ENCODE results near the gene NACC1. TPM values are rescaled to one million over a fixed set of nuclear protein-coding genes. Genes with fewer than 3 reads are reported as not detected.

The NACC1 gene
- total and polyA plus RNA-seq, 2 of the 13 experiments (the other 11 are each of a cell fraction or from before 2014, with no cell fraction given) = 31.8 to 42.3 TPM

DNA sequence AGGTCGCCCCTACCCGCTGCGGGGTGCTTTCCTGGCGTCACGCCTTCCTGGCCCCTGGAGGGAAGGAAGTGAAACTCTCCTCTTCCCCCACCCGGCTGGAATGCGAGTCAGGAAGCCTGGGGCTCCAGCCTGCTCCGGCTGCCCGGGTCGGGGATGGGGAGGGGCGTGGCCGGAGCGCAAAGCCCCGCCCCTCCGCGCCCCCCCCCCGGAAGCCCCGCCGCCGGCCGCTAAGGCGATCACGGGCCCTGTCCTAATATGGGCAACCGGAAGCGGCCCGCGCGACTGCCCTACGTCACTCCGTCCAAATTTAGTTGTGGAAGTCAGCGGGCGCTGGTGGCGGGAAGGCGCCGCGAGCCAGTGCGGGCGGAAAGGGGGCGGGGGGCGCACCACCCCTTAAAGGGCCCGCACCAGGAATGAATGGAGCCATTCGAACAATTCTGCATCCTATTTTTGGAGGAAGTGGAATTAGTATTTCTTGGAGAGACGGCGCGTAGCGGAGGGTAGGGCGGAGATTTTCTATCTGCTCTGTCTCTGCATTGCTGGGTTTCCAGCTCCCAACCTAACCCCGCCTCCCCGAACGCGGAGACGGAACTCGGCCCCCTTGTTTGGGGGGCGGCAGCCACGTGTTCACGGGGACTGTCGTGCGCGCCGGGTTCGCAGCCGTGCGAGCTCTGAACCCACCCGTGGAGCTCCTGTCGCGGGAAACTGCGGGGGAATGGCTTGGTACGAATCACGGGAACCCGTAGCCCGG, 33.7 kb downstream of the NACC1 start (continued):
- TF ChIP-seq ISL2 (CRISPR knock-in tag; IDR thresholded peaks at IDR 0.05) (peak; percentile 52), ZFP36 (IDR thresholded peaks at IDR 0.05; ENCODE audit: borderline replicate concordance, low read depth, low read length, partially characterized antibody) (peak; percentile 3), ZFP36L1 (CRISPR knock-in tag; IDR thresholded peaks at IDR 0.05) (no peak), ZNF841 (CRISPR knock-in tag; IDR thresholded peaks at IDR 0.05; ENCODE audit: borderline replicate concordance) (no peak; the same call in 1 of the 2 replicates), SP4 (CRISPR knock-in tag; IDR thresholded peaks at IDR 0.05) (peak; percentile 85), ZBTB42 (CRISPR knock-in tag; IDR thresholded peaks at IDR 0.05) (no peak), GATAD1 (CRISPR knock-in tag; IDR thresholded peaks at IDR 0.05) (peak; percentile 76), ZSCAN12 (CRISPR knock-in tag; IDR thresholded peaks at IDR 0.05) (0 out of 2 replicates have a peak, but pooled peaks have one; percentile 63), NR2C2 (CRISPR knock-in tag; IDR thresholded peaks at IDR 0.05; ENCODE audit: borderline replicate concordance) (no peak; the same call in 1 of the 2 replicates), MAZ (IDR thresholded peaks at IDR 0.05; ENCODE audit: borderline replicate concordance, low read depth, low read length) (peak; percentile 62), MAZ (CRISPR knock-in tag; IDR thresholded peaks at IDR 0.05; ENCODE audit: low read depth) (peak; percentile 50; the same call in 1 of the 2 replicates), ZNF670 (CRISPR knock-in tag; IDR thresholded peaks at IDR 0.05; ENCODE audit: borderline replicate concordance) (no peak), RAD51 (IDR thresholded peaks at IDR 0.05; ENCODE audit: borderline replicate concordance) (no peak), ZNF496 (CRISPR knock-in tag; IDR thresholded peaks at IDR 0.05; ENCODE audit: insufficient replicate concordance) (no peak), IRF2 (CRISPR knock-in tag; IDR thresholded peaks at IDR 0.05) (peak; percentile 87), THAP11 (CRISPR knock-in tag; IDR thresholded peaks at IDR 0.05) (peak; percentile 72), ZNF274 (CRISPR knock-in tag; IDR thresholded peaks at IDR 0.05) (peak; percentile 73), SMYD3 (CRISPR knock-in tag; IDR thresholded peaks at IDR 0.05) (0 out of 2 replicates have a peak, but pooled peaks have one; percentile 34), ZHX1 (CRISPR knock-in tag; IDR thresholded peaks at IDR 0.05; ENCODE audit: low read depth) (peak; percentile 44; the same call in 1 of the 2 replicates), ZNF230 (CRISPR knock-in tag; IDR thresholded peaks at IDR 0.05) (peak; percentile 82), ASH2L (IDR thresholded peaks at IDR 0.05; ENCODE audit: insufficient read length, low read depth, low read length) (no peak), HNF4G (IDR thresholded peaks at IDR 0.05; ENCODE audit: borderline replicate concordance, low read depth, low read length) (no peak), HNF4G (CRISPR knock-in tag; IDR thresholded peaks at IDR 0.05; ENCODE audit: borderline replicate concordance, low read depth) (0 out of 2 replicates have a peak, but pooled peaks have one; percentile 19), ZNF883 (CRISPR knock-in tag; IDR thresholded peaks at IDR 0.05; ENCODE audit: not compliant biosample characterization) (peak; percentile 33), FOXA3 (CRISPR knock-in tag; IDR thresholded peaks at IDR 0.05) (peak; percentile 37; the same call in 1 of the 2 replicates), MEIS2 (CRISPR knock-in tag; IDR thresholded peaks at IDR 0.05) (peak; percentile 53; the same call in 1 of the 2 replicates)
- TF ChIP-seq, protein P1, sequence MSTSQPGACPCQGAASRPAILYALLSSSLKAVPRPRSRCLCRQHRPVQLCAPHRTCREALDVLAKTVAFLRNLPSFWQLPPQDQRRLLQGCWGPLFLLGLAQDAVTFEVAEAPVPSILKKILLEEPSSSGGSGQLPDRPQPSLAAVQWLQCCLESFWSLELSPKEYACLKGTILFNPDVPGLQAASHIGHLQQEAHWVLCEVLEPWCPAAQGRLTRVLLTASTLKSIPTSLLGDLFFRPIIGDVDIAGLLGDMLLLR (CRISPR knock-in tag; IDR thresholded peaks at IDR 0.05) = peak; percentile 70; the same call in 1 of the 2 replicates

Data from HepG2 (cell line).